Spleen (tissue), 11 donors: ENCODE results near the gene ALK. TPM values are rescaled to one million over a fixed set of nuclear protein-coding genes. Genes with fewer than 3 reads are reported as not detected.

Experiments
- DNase-seq: peaks from one replicate; pipeline ENCODE4 v3.0.0-alpha.2; 2020
- H3K27ac ChIP-seq, 8 donors: fragments of 200-600 bp; sonication (generic) in 7 of 8; 1 replicate in 4 of 8; 2 replicates in 4 of 8; pipeline versions ENCODE4 v1.5.0 to v1.8.0; 2016 to 2021; ENCODE audit warnings: inconsistent platforms in 4 of 8, mild to moderate bottlenecking in 4 of 8, moderate library complexity in 1 of 8
- H3K27me3 ChIP-seq, 7 donors: fragments of 200-600 bp; sonication (generic) in 6 of 7; replicated peaks in 1 of 7; 1 replicate in 4 of 7; 2 replicates in 3 of 7; pipeline versions ENCODE4 v1.5.0 to v1.8.0; 2016 to 2021; ENCODE audit warnings: inconsistent platforms in 3 of 7, mild to moderate bottlenecking in 1 of 7
- H3K36me3 ChIP-seq, 6 donors: fragments of 200-600 bp; sonication (generic) in 5 of 6; 1 replicate in 4 of 6; 2 replicates in 2 of 6; pipeline versions ENCODE4 v1.5.0 to v1.8.0; 2016 to 2021; ENCODE audit warnings: inconsistent platforms in 2 of 6
- H3K4me1 ChIP-seq, 6 donors: fragments of 200-600 bp; sonication (generic) in 5 of 6; 1 replicate in 3 of 6; 2 replicates in 3 of 6; pipeline versions ENCODE4 v1.5.0 to v1.8.0; 2016 to 2021; ENCODE audit warnings: inconsistent platforms in 3 of 6
- H3K4me3 ChIP-seq, 8 donors: fragments of 200-600 bp; sonication (generic) in 7 of 8; 1 replicate in 4 of 8; 2 replicates in 4 of 8; pipeline versions ENCODE4 v1.5.0 to v1.8.0; 2016 to 2021; ENCODE audit warnings: inconsistent platforms in 4 of 8, mild to moderate bottlenecking in 4 of 8, moderate library complexity in 2 of 8
- H3K9me3 ChIP-seq, 8 donors: fragments of 200-600 bp; sonication (generic) in 7 of 8; 1 replicate in 4 of 8; 2 replicates in 4 of 8; pipeline versions ENCODE4 v1.5.0 to v1.8.0; 2016 to 2021; ENCODE audit warnings: inconsistent platforms in 4 of 8
- CTCF ChIP-seq, 11 experiments: fragments of 200-600 bp in 7 of 11; fragments of 450-650 bp in 4 of 11; sonication (generic) in 4 of 11; IDR thresholded peaks in 8 of 11; conservative IDR thresholded peaks in 3 of 11; 1 replicate in 7 of 11; 2 replicates in 4 of 11; pipeline versions ENCODE4 v1.4.0 to v1.8.0; 2016 to 2021; ENCODE audit warnings: antibody characterized with exemption in 11 of 11, inconsistent platforms in 4 of 11, mild to moderate bottlenecking in 1 of 11
- POLR2A ChIP-seq, 3 donors: fragments of 450-650 bp; IDR thresholded peaks; one replicate each; pipeline ENCODE4 v1.5.1; 2017; ENCODE audit warnings: antibody characterized with exemption in 3 of 3, mild to moderate bottlenecking in 1 of 3
- POLR2AphosphoS5 ChIP-seq, 3 donors: sonication (generic); formaldehyde crosslinking; IDR thresholded peaks; one replicate each; pipeline ENCODE4 v1.5.1; 2017; ENCODE audit warnings: antibody characterized with exemption in 3 of 3
- WGBS, 5 donors: extraction: QIAGEN DNeasy Blood & Tissue Kit in 3 of 5; methylation state at CpG; one replicate each; pipeline versions ENCODE4 v1.1.5 to v1.1.7; 2013 to 2018; 5-methylcytosine and 5-hydroxymethylcytosine counted together
- intact Hi-C: fragments of 100-400 bp; cut with DNase I; formaldehyde crosslinking; loops from one replicate; pipeline ENCODE4 v1.15.0; 2023; ENCODE audit warnings: low total_unique reads
- polyA plus RNA-seq, 3 donors: library from polyadenylated mRNA; stranded (reverse); fragments of 200-250 nt; gene quantifications; one replicate each; pipeline ENCODE4 v1.2.1, GENCODE V29; 2013
- total RNA-seq, 7 donors: library from RNA; depleted of rRNA in 3 of 7; stranded (reverse); fragments of >200 nt in 3 of 7; fragmentation: NEBNext Ultra II Directional in 4 of 7; extraction: Animal tissue kit (Norgen Biotek cat#: 25700) in 4 of 7; gene quantifications; one replicate each; pipeline versions ENCODE4 v1.1.0 to v1.2.1, GENCODE V29; 2016 to 2021
- donor health status: healthy with polysubstance abuse.
- donor health status: DM: no; HTN: no; CAD: no; lungs with moderate emphysema.
- donor health status: DM: no; HTN: no; CAD: no.
- donor health status: Bipolar disorder and iron deficiency.
- donor health status: healthy.
- donor health status: DM: no; HTN: no; CAD: no.
- donor health status: DM: yes; HTN: yes; CAD: no.

ALK gene
- total and polyA plus RNA-seq, 10 donors = 0.03 to 0.28 (median 0.06) TPM; not detected in 7

DNA sequence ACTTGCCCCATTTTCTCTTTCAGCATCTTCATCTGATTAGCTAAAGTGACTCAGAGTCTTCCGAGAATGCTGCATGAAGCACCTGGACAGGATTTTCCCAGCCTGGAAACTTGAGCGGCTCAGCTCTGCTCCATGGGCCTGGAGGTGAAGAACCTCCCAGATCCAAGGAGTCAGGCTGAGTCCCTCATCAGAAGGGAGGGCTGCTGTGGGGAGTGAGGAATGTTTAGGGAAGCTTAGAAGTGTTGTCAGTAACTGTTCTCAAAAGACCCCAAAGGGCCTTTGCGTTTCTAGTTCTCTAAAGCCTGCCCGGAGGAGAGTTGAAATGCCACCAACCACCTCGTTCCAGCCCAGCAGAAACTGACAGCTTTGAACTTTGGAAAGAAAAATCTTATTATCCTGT, 649.1 kb downstream of the ALK start:
- Histone ChIP-seq H3K27me3 (peaks cover 0 to 8% (median 0%) of the 10 kb centered on the region in 7 donors), H3K4me1 (no peaks in the 10 kb centered on the region), H3K27ac (no peak overlapping the region), H3K36me3 (no peaks in the 10 kb centered on the region), H3K4me3 (no peak overlapping the region), H3K9me3 (no peaks in the 10 kb centered on the region)
- 84 to 92% (median 86%) methylated on average over 5 of the region's 5 CpGs for WGBS, 5 donors
- DNase-seq = no peak
- TF ChIP-seq POLR2AphosphoS5 (IDR thresholded peaks at IDR 0.05) (no peak), POLR2A (IDR thresholded peaks at IDR 0.05) (no peak), CTCF (IDR thresholded peaks at IDR 0.05 in 8 of 11, conservative IDR thresholded peaks at IDR 0.05 in 3 of 11) (no peak)
- intact Hi-C loops = no loop called here

GRCh38 chr2:29270701-29271121, 650.7 kb downstream of the ALK start:
- no peak for DNase-seq
- no peak overlapping the region for H3K4me3 ChIP-seq
- no peak for TF ChIP-seq POLR2A (IDR thresholded peaks at IDR 0.05)
- no peak for TF ChIP-seq CTCF (IDR thresholded peaks at IDR 0.05 in 8 of 11, conservative IDR thresholded peaks at IDR 0.05 in 3 of 11)
- TF ChIP-seq POLR2AphosphoS5 (IDR thresholded peaks at IDR 0.05) = no peak
- intact Hi-C loops = no loop called here
- H3K4me1 ChIP-seq = no peaks in the 10 kb centered on the region
- peaks cover 0 to 7% (median 0%) of the 10 kb centered on the region in 7 donors for H3K27me3 ChIP-seq
- WGBS, 5 donors = 85 to 92% (median 91%) methylated on average over 5 of the region's 5 CpGs
- no peak overlapping the region for H3K27ac ChIP-seq
- H3K9me3 ChIP-seq = peaks cover 0 to 5% (median 0%) of the 10 kb centered on the region in 8 donors
- no peaks in the 10 kb centered on the region for H3K36me3 ChIP-seq

GRCh38 chr2:29269765-29270109, 651.6 kb downstream of the ALK start:
- intact Hi-C loops = no loop called here
- TF ChIP-seq POLR2AphosphoS5 (IDR thresholded peaks at IDR 0.05) (no peak), POLR2A (IDR thresholded peaks at IDR 0.05) (no peak), CTCF (IDR thresholded peaks at IDR 0.05 in 8 of 11, conservative IDR thresholded peaks at IDR 0.05 in 3 of 11) (no peak)
- Histone ChIP-seq H3K36me3 (no peaks in the 10 kb centered on the region), H3K27me3 (peaks cover 0 to 7% (median 0%) of the 10 kb centered on the region in 7 donors), H3K4me1 (no peaks in the 10 kb centered on the region), H3K4me3 (no peak overlapping the region), H3K27ac (no peak overlapping the region), H3K9me3 (peaks cover 0 to 5% (median 0%) of the 10 kb centered on the region in 8 donors)
- no peak for DNase-seq
- WGBS, 5 donors = 81 to 90% (median 85%) methylated on average over 5 of the region's 5 CpGs

DNA sequence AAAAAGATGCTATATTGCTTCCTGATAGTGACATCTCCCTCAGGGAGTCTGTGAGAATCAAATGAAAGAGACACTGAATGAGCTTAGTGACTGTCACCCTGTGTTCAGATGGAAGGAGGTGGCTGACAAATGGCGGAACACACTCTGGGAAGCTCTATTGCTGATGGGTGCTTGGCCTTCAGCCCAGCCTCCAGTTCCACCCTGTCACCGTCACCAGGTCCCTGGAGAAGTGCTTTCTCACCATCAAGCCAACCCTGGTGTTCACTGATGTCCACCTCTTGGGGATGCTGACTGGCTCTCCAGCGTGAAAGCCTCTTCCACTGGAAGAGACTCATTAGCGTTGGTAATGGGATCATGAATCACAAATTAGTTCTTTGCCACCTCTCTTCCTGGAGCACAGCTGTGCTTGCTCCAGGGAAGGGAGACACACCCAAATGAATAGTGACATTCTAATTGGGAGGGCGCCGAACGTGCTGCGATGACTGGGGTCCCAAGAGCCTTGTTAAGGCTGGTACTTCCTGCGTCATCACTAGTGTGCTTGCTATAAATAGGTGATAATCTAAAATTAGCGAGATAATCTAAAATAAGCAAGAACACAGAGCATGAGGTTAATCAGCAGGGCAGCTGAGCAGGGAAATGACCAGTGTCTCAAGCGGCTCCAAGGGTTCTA, 652.2 kb downstream of the ALK start:
- H3K27me3 ChIP-seq = peaks cover 0 to 7% (median 0%) of the 10 kb centered on the region in 7 donors
- TF ChIP-seq POLR2A (IDR thresholded peaks at IDR 0.05) (no peak), POLR2AphosphoS5 (IDR thresholded peaks at IDR 0.05) (no peak), CTCF (IDR thresholded peaks at IDR 0.05 in 8 of 11, conservative IDR thresholded peaks at IDR 0.05 in 3 of 11) (no peak)
- no peaks in the 10 kb centered on the region for H3K36me3 ChIP-seq
- intact Hi-C loops = no loop called here
- 87 to 91% (median 88%) methylated on average over 11 of the region's 11 CpGs for WGBS, 5 donors
- peaks cover 0 to 5% (median 0%) of the 10 kb centered on the region in 8 donors for H3K9me3 ChIP-seq
- H3K4me1 ChIP-seq = no peaks in the 10 kb centered on the region
- DNase-seq = no peak
- no peak overlapping the region for H3K27ac ChIP-seq
- H3K4me3 ChIP-seq = no peak overlapping the region
